Activated CD8-positive, alpha-beta T cell treated with anti-CD3 and anti-CD28 coated beads for 36 hours (primary cell): Measurements from ENCODE around the gene ARSB. TPM values are rescaled to one million over a fixed set of nuclear protein-coding genes. Genes with fewer than 3 reads are reported as not detected.

ENCODE experiments used
- ATAC-seq: fragments of 200-7000 bp; cut with Tn5 transposase; one replicate; pipeline ENCODE4 v1.10.0; 2021; ENCODE audit warnings: mild to moderate bottlenecking, moderate library complexity
- CTCF ChIA-PET: fragments of 350-600 bp; sonication (Branson Sonifier 250); formaldehyde crosslinking; loops from one replicate; lab custom pipeline; 2021; ENCODE audit warnings: antibody characterized with exemption; lab: Charles Lee
- POLR2A ChIA-PET: fragments of 350-600 bp; sonication (Branson Sonifier 250); formaldehyde crosslinking; loops from one replicate; lab custom pipeline; 2021; ENCODE audit warnings: antibody characterized with exemption; lab: Charles Lee
- DNase-seq: peaks from one replicate; pipeline ENCODE4 v3.0.0-alpha.2; 2020
- H3K27ac Mint-ChIP-seq: one replicate; pipeline ENCODE4 v1.8.0; 2021; ENCODE audit warnings: mild to moderate bottlenecking, mixed read lengths
- H3K27me3 Mint-ChIP-seq: one replicate; pipeline ENCODE4 v1.8.0; 2021; ENCODE audit warnings: mixed read lengths
- H3K36me3 Mint-ChIP-seq: one replicate; pipeline ENCODE4 v1.8.0; 2021; ENCODE audit warnings: low read depth, mixed read lengths
- H3K4me1 Mint-ChIP-seq: one replicate; pipeline ENCODE4 v1.8.0; 2021; ENCODE audit warnings: low read depth, mixed read lengths
- H3K4me3 Mint-ChIP-seq: one replicate; pipeline ENCODE4 v1.8.0; 2021; ENCODE audit warnings: mild to moderate bottlenecking, moderate library complexity, mixed read lengths
- H3K9me3 Mint-ChIP-seq: one replicate; pipeline ENCODE4 v1.8.0; 2021; ENCODE audit warnings: mixed read lengths
- CTCF ChIP-seq: fragments of 200-600 bp; IDR thresholded peaks from one replicate; pipeline ENCODE4 v1.8.0; 2022; ENCODE audit warnings: antibody characterized with exemption, mild to moderate bottlenecking
- intact Hi-C: fragments of 100-400 bp; cut with micrococcal nuclease; formaldehyde crosslinking; loops from one replicate; pipeline ENCODE4 v1.10.0; 2022
- total RNA-seq, 2 experiments: library from RNA; stranded (reverse); gene quantifications; one replicate each; pipeline ENCODE4 v1.2.3, GENCODE V29; 2021

The ARSB gene
- total RNA-seq, 2 experiments from 2014 or later: 8.8 to 9.1 TPM

- TF ChIP-seq CTCF: no peak
- CTCF ChIA-PET: no interaction called here
- POLR2A ChIA-PET: no interaction called here
- H3K4me1 Mint-ChIP-seq: no peaks in the 10 kb centered on the region
- H3K9me3 Mint-ChIP-seq: no peaks in the 10 kb centered on the region
- DNase-seq (no peak), ATAC-seq (no peak)
- no peaks in the 10 kb centered on the region for H3K27me3 Mint-ChIP-seq
- H3K4me3 Mint-ChIP-seq: no peak overlapping the region
- intact Hi-C loops: no loop called here
- H3K27ac Mint-ChIP-seq: no peak overlapping the region
- peaks cover 2% of the 10 kb centered on the region for H3K36me3 Mint-ChIP-seq
Observed at GRCh38 chr5:78811121-78811817, 173.8 kb downstream of the ARSB start.

DNA sequence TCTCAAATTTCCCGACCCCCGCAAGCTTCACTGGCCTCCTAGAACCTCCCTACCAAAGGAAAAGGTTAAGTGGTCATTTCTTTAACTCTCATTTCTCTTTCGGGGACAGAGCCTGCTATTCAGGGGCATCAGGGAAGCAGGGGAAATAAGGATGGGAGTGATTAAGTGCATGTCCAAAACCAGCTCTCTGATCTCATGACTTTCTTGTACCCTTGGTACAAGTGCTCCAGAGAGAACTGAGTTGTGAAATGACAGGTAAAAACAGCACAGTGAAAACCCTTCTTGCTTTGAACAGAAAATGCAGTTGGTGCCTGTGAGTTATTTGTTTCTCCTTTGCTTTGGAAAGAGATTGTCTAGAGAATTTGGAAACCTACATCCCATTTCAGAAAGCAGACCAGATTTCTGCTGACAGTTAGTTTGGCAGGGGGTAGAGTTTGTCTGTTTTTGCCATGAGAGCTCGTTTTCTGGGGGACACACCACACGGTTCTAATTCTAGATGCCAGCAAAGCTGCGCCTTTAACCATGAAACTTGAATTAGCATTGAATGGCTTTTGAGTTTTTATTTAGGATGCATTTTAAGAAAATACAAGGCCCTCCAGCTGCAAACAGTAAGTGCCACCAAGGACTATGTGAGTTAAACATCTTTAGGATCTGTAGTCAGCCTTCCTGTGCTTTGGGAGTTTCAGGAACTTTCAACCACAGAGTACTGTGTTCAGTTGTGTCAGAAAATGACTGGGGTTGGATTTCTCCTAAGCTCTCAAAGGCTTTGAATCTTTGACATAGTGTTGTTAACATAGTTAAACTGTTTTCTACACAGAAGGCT, 174.8 kb downstream of the ARSB start:
- CTCF ChIA-PET: no interaction called here
- intact Hi-C loops: no loop called here
- no peak for TF ChIP-seq CTCF
- peaks cover 4% of the 10 kb centered on the region for H3K36me3 Mint-ChIP-seq
- ATAC-seq (no peak), DNase-seq (no peak)
- H3K9me3 Mint-ChIP-seq: no peaks in the 10 kb centered on the region
- no peaks in the 10 kb centered on the region for H3K27me3 Mint-ChIP-seq
- H3K27ac Mint-ChIP-seq: no peak overlapping the region
- H3K4me1 Mint-ChIP-seq: no peaks in the 10 kb centered on the region
- no peak overlapping the region for H3K4me3 Mint-ChIP-seq
- POLR2A ChIA-PET: no interaction called here

DNA sequence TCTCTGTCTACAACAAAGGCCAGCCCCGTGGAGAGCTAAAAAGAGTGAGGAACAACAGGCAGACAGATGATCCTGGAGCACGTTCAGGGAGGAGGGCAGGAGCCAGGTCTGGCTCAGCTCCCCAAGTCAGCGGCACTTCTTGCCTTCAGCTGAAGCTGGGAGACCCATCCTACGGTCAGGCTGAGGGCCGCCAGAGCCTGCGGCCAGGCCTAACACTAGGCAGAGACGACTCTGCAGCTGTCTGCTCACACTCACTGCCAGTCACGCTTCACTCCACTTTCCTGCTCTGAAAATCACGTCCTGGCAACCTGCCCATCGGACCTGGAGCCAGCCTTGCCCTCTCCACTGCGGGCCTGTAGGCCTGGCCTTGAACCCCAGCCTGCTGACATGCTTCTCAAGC, 175.7 kb downstream of the ARSB start:
- no peak for TF ChIP-seq CTCF
- DNase-seq (no peak), ATAC-seq (no peak)
- ChIA-PET POLR2A (no interaction called here), CTCF (interaction anchor here (0.6 kb wide), 1 partner anchor 78 kb away, joined by 3 read pairs; no protein-coding TSS in a partner anchor)
- H3K4me3 Mint-ChIP-seq: no peak overlapping the region
- H3K36me3 Mint-ChIP-seq: peaks cover 2% of the 10 kb centered on the region
- no peak overlapping the region for H3K27ac Mint-ChIP-seq
- no peaks in the 10 kb centered on the region for H3K9me3 Mint-ChIP-seq
- H3K27me3 Mint-ChIP-seq: no peaks in the 10 kb centered on the region
- intact Hi-C loops: no loop called here
- no peaks in the 10 kb centered on the region for H3K4me1 Mint-ChIP-seq

GRCh38 chr5:78808818-78809217, 176.3 kb downstream of the ARSB start:
- Mint-ChIP-seq H3K36me3 (peaks cover 2% of the 10 kb centered on the region), H3K4me3 (no peak overlapping the region), H3K4me1 (no peaks in the 10 kb centered on the region), H3K27ac (no peak overlapping the region), H3K27me3 (no peaks in the 10 kb centered on the region), H3K9me3 (no peaks in the 10 kb centered on the region)
- CTCF ChIA-PET: interaction anchor here (0.6 kb wide), 1 partner anchor 78 kb away, joined by 3 read pairs; no protein-coding TSS in a partner anchor
- POLR2A ChIA-PET: no interaction called here
- DNase-seq (no peak), ATAC-seq (no peak)
- intact Hi-C loops: no loop called here
- TF ChIP-seq CTCF: no peak

DNA sequence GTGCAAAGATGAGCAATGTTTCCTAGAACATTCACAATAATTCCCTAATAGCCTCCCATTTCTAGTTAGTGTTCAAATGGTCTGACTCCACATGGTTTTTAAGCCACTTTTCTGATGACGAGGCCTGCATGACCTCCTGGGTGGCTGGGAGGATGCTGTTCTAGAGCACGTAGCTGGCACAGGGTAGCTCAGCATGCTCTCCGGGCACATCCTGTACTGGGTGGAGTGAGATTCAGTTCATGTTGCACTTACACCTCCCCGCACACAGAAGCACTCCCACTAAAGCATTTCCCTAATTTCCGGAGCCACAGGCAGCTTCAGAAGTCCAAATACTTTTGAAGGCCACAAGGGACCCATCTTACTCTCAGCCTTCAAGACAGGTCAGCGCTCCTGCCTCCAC, 176.7 kb downstream of the ARSB start:
- POLR2A ChIA-PET: no interaction called here
- no peaks in the 10 kb centered on the region for H3K4me1 Mint-ChIP-seq
- H3K4me3 Mint-ChIP-seq: no peak overlapping the region
- no peak for TF ChIP-seq CTCF
- DNase-seq: no peak
- H3K9me3 Mint-ChIP-seq: no peaks in the 10 kb centered on the region
- no peak overlapping the region for H3K27ac Mint-ChIP-seq
- H3K27me3 Mint-ChIP-seq: no peaks in the 10 kb centered on the region
- ATAC-seq: no peak
- intact Hi-C loops: no loop called here
- CTCF ChIA-PET: no interaction called here
- peaks cover 2% of the 10 kb centered on the region for H3K36me3 Mint-ChIP-seq
